GM15510 (cell line): ENCODE measurements around the gene ZNF358.

Source experiments
- POLR2A ChIP-seq: IDR thresholded peaks from 3 replicates; pipeline ENCODE4 v1.6.1; 2011; ENCODE audit warnings: borderline replicate concordance; ENCODE audit not compliant: insufficient read length; ENCODE audit errors: extremely low read depth

Gene ZNF358

DNA sequence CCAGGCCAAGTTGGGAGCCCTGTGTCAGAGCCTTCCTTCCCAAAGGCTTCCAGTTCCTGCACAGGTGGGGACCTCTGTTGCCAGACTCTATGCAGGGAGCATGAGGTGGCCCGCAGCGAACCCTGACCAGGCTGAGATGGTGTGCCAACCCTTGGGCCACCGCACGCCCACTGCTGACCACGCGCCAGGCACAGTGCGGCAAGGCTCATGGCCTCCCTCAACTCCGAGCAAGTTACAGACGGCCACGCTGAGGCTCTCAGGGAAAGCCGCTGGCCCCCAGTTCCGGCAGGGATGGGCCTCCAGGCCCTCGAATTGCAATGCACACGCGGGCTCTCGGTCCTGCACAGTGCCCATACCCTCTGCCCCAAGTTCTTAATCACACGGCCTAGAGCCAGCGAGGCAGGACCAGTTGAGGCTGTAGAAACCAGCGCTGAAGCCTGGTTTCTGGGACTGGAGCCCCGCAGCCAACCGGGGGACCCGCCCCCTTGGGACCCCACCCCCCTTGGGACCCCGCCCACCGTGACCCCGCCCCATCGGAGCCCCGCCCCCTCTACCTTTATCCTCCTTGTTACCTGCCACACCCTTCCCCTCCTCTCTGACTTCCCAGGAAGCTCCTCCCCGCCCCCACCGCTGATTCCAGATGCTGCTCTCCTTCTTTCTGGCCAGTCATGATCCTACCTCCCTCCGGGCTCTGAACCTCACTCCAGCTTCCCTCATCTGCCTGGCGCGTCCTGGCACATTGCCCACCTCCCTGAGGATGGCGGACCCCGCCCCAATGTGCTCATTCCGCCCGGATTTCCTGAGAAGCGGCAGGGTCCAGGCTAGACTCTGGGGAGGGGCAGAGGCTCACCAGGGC is 33.1 kb upstream of the ZNF358 start:
- no peak for TF ChIP-seq POLR2A

GRCh38 chr19:7483720-7484201 is 32.1 kb upstream of the ZNF358 start:
- no peak for TF ChIP-seq POLR2A

DNA sequence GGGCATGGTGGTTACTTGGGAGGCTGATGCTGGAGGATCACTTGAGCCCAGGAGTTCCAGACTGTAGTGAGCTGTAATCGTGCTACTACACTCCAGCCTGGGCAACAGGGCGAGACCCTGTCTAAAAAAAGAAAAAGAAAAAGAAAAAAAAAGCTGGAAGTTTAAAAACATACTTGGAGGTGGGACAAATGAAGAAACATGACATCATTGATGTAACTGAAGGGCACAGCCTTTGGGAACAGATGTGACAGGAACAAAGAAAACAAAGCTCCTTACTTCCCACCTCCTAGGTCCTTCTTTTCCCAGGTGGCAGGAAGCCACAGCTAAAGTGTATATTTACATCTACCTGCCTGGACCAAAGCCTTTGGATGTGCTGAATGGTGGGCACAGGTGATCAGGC is 29.0 kb upstream of the ZNF358 start:
- no peak for TF ChIP-seq POLR2A

DNA sequence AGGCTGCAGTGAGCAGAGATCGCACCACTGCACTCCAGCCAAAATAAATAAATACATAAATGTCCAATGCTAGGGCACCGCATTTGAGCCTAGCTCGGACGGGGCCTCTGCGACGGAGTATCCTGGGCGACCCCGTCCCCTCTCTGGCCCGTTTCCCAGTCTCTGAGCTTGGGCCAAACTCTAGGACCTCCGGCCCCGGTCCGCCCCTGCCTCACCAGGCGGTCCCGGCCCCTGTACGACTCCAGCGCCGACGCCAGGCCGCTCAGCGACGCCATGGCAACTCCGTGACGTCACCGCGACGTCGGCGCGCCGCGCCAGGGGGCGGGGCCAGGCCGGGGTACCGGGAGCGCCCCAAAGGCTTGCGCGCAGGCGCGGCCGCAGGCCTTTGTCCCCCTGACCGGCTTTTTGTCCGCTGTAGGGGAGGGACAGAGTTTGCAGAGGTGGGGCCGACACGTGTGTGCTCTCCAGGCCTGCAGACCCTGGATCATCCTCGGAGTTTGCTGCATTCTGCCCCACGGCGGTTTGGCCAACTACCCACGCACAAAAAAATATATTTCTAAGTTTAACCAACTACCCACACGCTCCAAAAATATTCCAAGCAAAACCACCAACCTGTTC is 27.1 kb upstream of the ZNF358 start, which contains the start of gene PEX11G:
PEX11G (minus strand) TSS at position 300 of the 618 bp plus-strand sequence; CDS start at position 275, 25 bp downstream.
- peak; percentile 75 for TF ChIP-seq POLR2A

DNA sequence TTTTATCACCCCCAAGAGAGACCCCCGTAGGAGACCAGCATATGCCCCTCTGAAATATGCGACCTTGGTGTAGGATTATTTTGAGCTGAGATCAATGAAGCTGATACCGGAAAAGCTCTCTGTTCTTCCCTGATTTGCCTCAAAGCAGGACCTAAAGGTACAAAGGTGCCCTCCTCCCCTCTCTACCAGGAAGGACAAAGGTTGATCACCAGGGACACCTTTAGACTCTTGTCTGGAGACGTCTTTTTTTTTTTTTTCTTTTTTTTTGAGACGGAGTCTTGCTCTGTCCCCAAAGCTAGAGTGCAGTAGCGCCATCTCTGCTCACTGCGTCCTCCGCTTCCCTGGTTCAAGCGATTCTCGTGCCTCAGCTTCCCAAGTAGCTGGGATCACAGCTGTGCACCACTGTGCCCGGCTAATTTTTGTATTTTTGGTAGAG is 26.3 kb upstream of the ZNF358 start:
- TF ChIP-seq POLR2A, result no peak

GRCh38 chr19:7492142-7492541 is 23.8 kb upstream of the ZNF358 start:
- TF ChIP-seq POLR2A, result no peak

- no peak for TF ChIP-seq POLR2A
These were observed 23.3 kb upstream of the ZNF358 start for GRCh38 chr19:7492558-7492957.

- no peak for TF ChIP-seq POLR2A
These were observed 21.3 kb upstream of the ZNF358 start for GRCh38 chr19:7494416-7495098.

- no peak for TF ChIP-seq POLR2A
These were observed 18.6 kb upstream of the ZNF358 start for GRCh38 chr19:7497292-7497691.

- TF ChIP-seq POLR2A, result no peak
These were observed 15.0 kb upstream of the ZNF358 start for GRCh38 chr19:7500811-7501450.

DNA sequence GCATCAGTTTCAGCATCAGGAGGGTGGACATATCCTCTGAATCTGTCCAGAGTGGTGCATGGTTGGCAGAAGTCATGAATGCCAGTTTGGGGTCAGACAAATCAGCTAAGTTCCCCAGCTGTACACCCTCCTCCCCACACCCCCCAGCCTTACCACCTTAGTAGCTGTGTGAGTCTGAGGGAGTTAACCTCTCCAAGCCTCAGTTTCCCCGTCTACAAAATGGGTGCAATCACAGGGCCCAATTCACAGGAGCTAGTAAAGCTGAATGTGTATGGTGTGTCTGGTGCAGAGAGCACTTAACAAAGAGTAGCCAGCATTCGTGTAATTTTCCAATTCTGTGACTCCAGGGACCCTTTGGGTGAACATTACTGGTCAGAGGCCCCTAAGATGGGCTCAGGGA is 13.4 kb upstream of the ZNF358 start:
- TF ChIP-seq POLR2A, result no peak

DNA sequence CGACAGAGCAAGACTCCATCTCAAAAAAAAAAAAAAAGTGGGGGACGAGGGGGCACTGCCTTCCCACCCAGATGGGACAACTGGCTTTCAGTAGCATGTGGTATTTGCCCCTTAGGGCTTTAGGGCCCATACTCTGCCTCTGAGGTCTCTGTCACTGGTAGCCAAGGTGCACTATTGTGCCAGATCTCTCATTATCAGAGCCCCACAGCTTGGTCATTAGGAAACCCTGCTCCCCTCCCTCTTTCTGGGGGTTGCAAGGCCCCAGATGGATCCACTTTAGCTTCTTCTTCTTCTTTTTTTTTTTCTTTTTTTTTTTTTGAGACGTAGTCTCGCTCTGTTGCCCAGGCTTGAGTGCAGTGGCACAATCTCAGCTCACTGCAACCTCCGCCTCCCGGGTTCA is 11.2 kb upstream of the ZNF358 start:
- no peak for TF ChIP-seq POLR2A

DNA sequence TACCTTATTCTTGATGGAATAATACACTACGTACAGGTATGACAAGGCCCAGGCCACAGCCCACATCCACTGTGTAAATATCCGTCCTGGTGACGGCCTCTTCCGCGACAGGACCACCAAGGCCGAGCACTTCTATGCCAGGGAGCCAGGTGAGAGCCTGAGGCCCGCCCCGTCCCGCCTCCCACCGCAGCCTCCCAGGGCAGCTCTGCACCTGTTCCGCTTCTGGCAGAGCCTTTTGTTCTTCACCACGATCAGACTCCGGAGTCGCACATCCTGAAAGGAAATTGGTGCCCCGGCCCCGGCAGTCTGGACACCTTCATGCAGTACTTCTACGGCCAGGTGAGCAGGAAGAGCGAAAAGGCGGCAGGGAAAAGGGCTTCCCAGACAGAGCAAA is 10.6 kb upstream of the ZNF358 start:
- no peak for TF ChIP-seq POLR2A

DNA sequence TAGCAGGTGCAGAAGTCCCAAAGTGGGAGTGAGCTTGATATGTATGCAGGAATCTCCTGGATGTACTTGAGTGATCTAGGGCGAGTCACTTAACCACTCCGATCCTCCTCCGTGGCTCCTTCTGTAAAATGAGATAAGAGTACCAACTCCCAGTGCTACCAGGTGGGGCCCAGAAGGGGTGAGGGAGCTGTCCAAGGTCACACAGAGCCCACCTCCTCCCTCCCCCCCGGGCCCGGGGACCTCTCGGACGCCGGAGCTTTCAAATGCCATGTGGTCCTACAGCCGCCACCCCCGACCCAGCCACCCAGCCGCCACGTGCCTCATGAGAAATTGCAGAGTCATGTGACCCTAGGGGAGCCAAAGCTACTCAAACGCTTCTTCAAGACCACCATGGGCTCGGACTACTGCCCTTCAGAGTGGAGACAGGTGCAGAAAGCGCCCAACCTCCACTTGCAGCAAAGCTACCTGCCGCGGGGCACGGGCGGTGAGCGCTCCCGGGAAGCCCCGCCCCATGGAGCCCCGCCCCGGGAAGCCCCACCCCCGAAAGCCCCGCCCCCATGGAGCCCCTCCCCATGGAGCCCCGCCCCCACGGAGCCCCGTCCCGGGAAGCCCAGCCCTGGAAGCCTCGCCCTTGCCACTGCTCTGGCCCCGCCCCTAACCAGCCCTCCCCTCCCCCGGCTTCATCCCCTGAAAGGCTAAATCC is 10.1 kb upstream of the ZNF358 start:
- no peak for TF ChIP-seq POLR2A
